HL-60 (cell line): ENCODE measurements around the gene CMIP.

Experiments used
- CTCF ChIP-seq: IDR thresholded peaks from one replicate; pipeline ENCODE4 v1.5.1; 2011; ENCODE audit warnings: low read length, control low read depth, inconsistent platforms; ENCODE audit not compliant: insufficient read depth
- POLR2AphosphoS5 ChIP-seq: IDR thresholded peaks from 2 replicates; pipeline ENCODE4 v1.6.1; 2012; ENCODE audit warnings: low read depth
- REST ChIP-seq: IDR thresholded peaks from 2 replicates; pipeline ENCODE4 v1.6.1; 2012; ENCODE audit warnings: low read depth; ENCODE audit not compliant: insufficient replicate concordance

GRCh38 chr16:81445143-81445961 is 744 bp downstream of the CMIP start:
- TF ChIP-seq CTCF (no peak), POLR2AphosphoS5 (no peak), REST (no peak)
